NCI-H146 (cell line): ENCODE data around the gene RMP24.
A peak's percentile ranks its signal among the peaks of the same experiment; 100 is the strongest.
"Not testable (repeated sequence)": the region's sequence is repeated elsewhere in the genome, so short reads cannot be mapped to it uniquely, and the experiment has no call there.

ENCODE experiments used
- DNase-seq: peaks from one replicate; lab custom pipeline; 2025; lab: John Stamatoyannopoulos, UW

The RMP24 gene

GRCh38 chr18:35972197-35973000 lies at the start of gene RMP24:
Gene RMP24 (plus strand): TSS chr18:35972679.
- DNase-seq: peak; percentile 98

- no peak for DNase-seq
Measured at GRCh38 chr18:35923939-35924684, 48.4 kb upstream of the RMP24 start.

GRCh38 chr18:35926884-35927283 lies 45.6 kb upstream of the RMP24 start:
- no peak for DNase-seq

GRCh38 chr18:35927430-35927829 lies 45.0 kb upstream of the RMP24 start:
- no peak for DNase-seq

GRCh38 chr18:35933982-35934381 lies 38.5 kb upstream of the RMP24 start:
- DNase-seq: peak; percentile 45

GRCh38 chr18:35934891-35935290 lies 37.6 kb upstream of the RMP24 start:
- DNase-seq: no peak

- no peak for DNase-seq
Measured at GRCh38 chr18:35935805-35936204, 36.7 kb upstream of the RMP24 start.

- DNase-seq: no peak
Measured at GRCh38 chr18:35936951-35937350, 35.5 kb upstream of the RMP24 start.

- DNase-seq: no peak
Measured at GRCh38 chr18:35938158-35938557, 34.3 kb upstream of the RMP24 start.

- no peak for DNase-seq
Measured at GRCh38 chr18:35938562-35938961, 33.9 kb upstream of the RMP24 start.

- peak; percentile 8 for DNase-seq
Measured at GRCh38 chr18:35939138-35939537, 33.3 kb upstream of the RMP24 start.

GRCh38 chr18:35941299-35941698 lies 31.2 kb upstream of the RMP24 start:
- DNase-seq: peak; percentile 29

GRCh38 chr18:35942133-35942532 lies 30.3 kb upstream of the RMP24 start:
- DNase-seq: no peak

GRCh38 chr18:35942661-35943060 lies 29.8 kb upstream of the RMP24 start:
- DNase-seq: no peak

- no peak for DNase-seq
Measured at GRCh38 chr18:35948080-35948479, 24.4 kb upstream of the RMP24 start.

- no peak for DNase-seq
Measured at GRCh38 chr18:35949090-35949489, 23.4 kb upstream of the RMP24 start.

- DNase-seq: peak; percentile 68
Measured at GRCh38 chr18:35949903-35950627, 22.4 kb upstream of the RMP24 start.

- DNase-seq: no peak
Measured at GRCh38 chr18:35950628-35950982, 21.9 kb upstream of the RMP24 start.

GRCh38 chr18:35953688-35954087 lies 18.8 kb upstream of the RMP24 start:
- no peak for DNase-seq

- no peak for DNase-seq
Measured at GRCh38 chr18:35956226-35956625, 16.3 kb upstream of the RMP24 start.

GRCh38 chr18:35962320-35962719 lies 10.2 kb upstream of the RMP24 start:
- DNase-seq: no peak

GRCh38 chr18:35964319-35964718 lies 8.2 kb upstream of the RMP24 start:
- no peak for DNase-seq

- not testable (repeated sequence) for DNase-seq
Measured at GRCh38 chr18:35967866-35968265, 4.6 kb upstream of the RMP24 start.
